ENCODE data around the gene DNPH1. TPM values are rescaled to one million over a fixed set of nuclear protein-coding genes. Genes with fewer than 3 reads are reported as not detected.

The DNPH1 gene
- total and polyA plus RNA-seq, 2 of the 8 experiments (the other 6 are each of a cell fraction or from before 2014, with no cell fraction given), result 33.9 to 134 TPM

DNA sequence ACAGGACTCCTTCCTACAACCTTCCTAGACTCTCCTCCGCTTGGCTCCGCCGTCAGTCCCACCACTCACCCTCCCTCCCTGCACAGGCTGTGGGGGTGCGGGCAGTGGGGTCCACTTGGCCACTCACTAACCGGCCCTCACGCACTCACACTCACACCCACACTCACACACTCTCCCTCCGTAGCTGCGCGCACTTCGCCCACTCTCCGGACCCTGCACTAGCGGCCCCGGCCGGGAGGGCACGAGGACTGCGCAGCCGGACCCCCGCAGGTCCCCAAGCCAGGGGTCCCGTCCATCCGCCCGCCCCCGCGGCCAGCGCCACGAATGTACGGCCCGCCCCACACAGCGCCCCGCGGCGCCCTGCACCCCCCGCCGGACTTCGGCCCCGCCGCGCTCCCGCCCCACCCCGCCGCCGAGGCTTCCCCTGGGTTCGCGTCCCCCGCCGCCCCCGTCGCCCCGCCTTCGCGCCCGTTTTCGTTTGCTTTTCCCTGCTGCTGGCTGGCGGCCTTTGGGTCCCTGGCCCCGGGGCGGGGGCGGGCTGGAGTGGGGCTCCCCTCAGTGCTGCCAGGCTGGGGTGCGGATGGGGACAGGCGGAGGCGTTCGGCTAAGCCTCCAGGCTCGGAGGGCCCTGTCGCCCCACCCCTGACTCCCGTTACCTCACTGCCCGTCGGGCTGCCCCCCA lies 45.8 kb upstream of the DNPH1 start (continued):
- no peak for TF ChIP-seq RAD21 (IDR thresholded peaks at IDR 0.05 in 1 of 2, conservative IDR thresholded peaks at IDR 0.05 in 1 of 2; ENCODE audit: low read depth in 2 of 2, low read length in 2 of 2)
